Mammary epithelial cell (primary cell): ENCODE results near the gene TTC7B.

Experiments used
- EZH2 ChIP-seq: IDR thresholded peaks from 2 replicates; pipeline ENCODE4 v1.6.1; 2012; ENCODE audit warnings: low read length, inconsistent platforms, borderline replicate concordance
- TF ChIP-seq, protein P1 (sequence below), 2 donors: IDR thresholded peaks in 1 of 2; conservative IDR thresholded peaks in 1 of 2; 2 replicates each; pipeline ENCODE4 v1.5.1; 2011 to 2012; ENCODE audit warnings: inconsistent platforms in 2 of 2, low read length in 2 of 2, mild to moderate bottlenecking in 2 of 2, control low read depth in 1 of 2, low read depth in 1 of 2; ENCODE audit not compliant: insufficient read depth in 1 of 2; ENCODE audit errors: extremely low read depth in 1 of 2

DNA sequence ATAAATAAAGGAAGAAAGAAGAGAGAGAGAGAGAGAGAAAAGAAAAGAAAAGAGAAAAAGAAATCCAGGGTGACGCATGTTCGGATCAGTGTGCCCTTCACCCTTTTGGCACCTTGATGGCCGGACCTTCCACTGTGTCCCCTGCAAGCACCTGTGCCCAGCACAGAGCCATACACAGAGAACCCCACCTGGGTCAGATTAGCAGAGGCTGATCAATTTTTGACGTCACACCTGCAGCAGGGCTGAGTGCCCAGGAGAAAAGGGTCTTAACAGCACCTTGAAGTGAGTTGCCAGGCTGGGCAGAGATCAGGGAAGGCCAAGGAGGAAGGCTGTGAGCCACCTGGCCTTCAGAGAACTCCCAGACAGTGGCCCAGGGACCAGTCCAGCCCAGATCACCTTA, 305.0 kb downstream of the TTC7B start:
- TF ChIP-seq, protein P1, sequence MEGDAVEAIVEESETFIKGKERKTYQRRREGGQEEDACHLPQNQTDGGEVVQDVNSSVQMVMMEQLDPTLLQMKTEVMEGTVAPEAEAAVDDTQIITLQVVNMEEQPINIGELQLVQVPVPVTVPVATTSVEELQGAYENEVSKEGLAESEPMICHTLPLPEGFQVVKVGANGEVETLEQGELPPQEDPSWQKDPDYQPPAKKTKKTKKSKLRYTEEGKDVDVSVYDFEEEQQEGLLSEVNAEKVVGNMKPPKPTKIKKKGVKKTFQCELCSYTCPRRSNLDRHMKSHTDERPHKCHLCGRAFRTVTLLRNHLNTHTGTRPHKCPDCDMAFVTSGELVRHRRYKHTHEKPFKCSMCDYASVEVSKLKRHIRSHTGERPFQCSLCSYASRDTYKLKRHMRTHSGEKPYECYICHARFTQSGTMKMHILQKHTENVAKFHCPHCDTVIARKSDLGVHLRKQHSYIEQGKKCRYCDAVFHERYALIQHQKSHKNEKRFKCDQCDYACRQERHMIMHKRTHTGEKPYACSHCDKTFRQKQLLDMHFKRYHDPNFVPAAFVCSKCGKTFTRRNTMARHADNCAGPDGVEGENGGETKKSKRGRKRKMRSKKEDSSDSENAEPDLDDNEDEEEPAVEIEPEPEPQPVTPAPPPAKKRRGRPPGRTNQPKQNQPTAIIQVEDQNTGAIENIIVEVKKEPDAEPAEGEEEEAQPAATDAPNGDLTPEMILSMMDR (conservative IDR thresholded peaks at IDR 0.05 in 1 of 2, IDR thresholded peaks at IDR 0.05 in 1 of 2; ENCODE audit: extremely low read depth in 1 of 2, insufficient read depth in 1 of 2, low read depth in 1 of 2, low read length in 2 of 2) = no peak
- no peak for TF ChIP-seq EZH2
